ENCODE measurements around the gene CAP2.

Gene CAP2

GRCh38 chr6:17392978-17393891 lies at the start of gene CAP2:
Gene CAP2, plus strand, starts transcription at chr6:17393595. Its CDS starts 27,961 bp downstream, at chr6:17421556.
- Histone ChIP-seq H3K9me3 (no peaks in the 10 kb centered on the region), H3K4me3 (ENCODE audit: low read depth in 1 of 2, low read length in 1 of 2) (peak within 1 kb of the TSS; percentile 10 to 49), H3K27me3 (peaks cover 61% of the 10 kb centered on the region), H3K27ac (no peak within 1 kb of the TSS), H3K4me1 (ENCODE audit: control insufficient read depth in 1 of 2, insufficient read depth in 1 of 2, low read depth in 1 of 2, low read length in 1 of 2) (peaks cover 13% of the 10 kb centered on the region in 2 experiments), H3K36me3 (no peaks in the 10 kb centered on the region)
- TF ChIP-seq, protein P1, sequence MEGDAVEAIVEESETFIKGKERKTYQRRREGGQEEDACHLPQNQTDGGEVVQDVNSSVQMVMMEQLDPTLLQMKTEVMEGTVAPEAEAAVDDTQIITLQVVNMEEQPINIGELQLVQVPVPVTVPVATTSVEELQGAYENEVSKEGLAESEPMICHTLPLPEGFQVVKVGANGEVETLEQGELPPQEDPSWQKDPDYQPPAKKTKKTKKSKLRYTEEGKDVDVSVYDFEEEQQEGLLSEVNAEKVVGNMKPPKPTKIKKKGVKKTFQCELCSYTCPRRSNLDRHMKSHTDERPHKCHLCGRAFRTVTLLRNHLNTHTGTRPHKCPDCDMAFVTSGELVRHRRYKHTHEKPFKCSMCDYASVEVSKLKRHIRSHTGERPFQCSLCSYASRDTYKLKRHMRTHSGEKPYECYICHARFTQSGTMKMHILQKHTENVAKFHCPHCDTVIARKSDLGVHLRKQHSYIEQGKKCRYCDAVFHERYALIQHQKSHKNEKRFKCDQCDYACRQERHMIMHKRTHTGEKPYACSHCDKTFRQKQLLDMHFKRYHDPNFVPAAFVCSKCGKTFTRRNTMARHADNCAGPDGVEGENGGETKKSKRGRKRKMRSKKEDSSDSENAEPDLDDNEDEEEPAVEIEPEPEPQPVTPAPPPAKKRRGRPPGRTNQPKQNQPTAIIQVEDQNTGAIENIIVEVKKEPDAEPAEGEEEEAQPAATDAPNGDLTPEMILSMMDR (IDR thresholded peaks at IDR 0.05), result no peak

GRCh38 chr6:17347012-17347411 lies 46.4 kb upstream of the CAP2 start:
- no peaks in the 10 kb centered on the region for H3K36me3 ChIP-seq
- no peak overlapping the region for H3K27ac ChIP-seq
- H3K4me1 ChIP-seq (ENCODE audit: control insufficient read depth in 1 of 2, insufficient read depth in 1 of 2, low read depth in 1 of 2, low read length in 1 of 2), result no peaks in the 10 kb centered on the region
- peaks cover 10% of the 10 kb centered on the region for H3K27me3 ChIP-seq
- H3K4me3 ChIP-seq (ENCODE audit: low read depth in 1 of 2, low read length in 1 of 2), result no peak overlapping the region
- TF ChIP-seq, protein P1 (IDR thresholded peaks at IDR 0.05), result no peak
- H3K9me3 ChIP-seq, result no peaks in the 10 kb centered on the region

GRCh38 chr6:17349427-17349826 lies 44.0 kb upstream of the CAP2 start:
- Histone ChIP-seq H3K9me3 (no peaks in the 10 kb centered on the region), H3K27me3 (peaks cover 28% of the 10 kb centered on the region), H3K4me1 (ENCODE audit: control insufficient read depth in 1 of 2, insufficient read depth in 1 of 2, low read depth in 1 of 2, low read length in 1 of 2) (no peaks in the 10 kb centered on the region), H3K27ac (no peak overlapping the region), H3K36me3 (no peaks in the 10 kb centered on the region), H3K4me3 (ENCODE audit: low read depth in 1 of 2, low read length in 1 of 2) (no peak overlapping the region)
- TF ChIP-seq, protein P1 (IDR thresholded peaks at IDR 0.05), result no peak

GRCh38 chr6:17352302-17352701 lies 41.1 kb upstream of the CAP2 start:
- H3K9me3 ChIP-seq, result no peaks in the 10 kb centered on the region
- H3K4me3 ChIP-seq (ENCODE audit: low read depth in 1 of 2, low read length in 1 of 2), result no peak overlapping the region
- no peak overlapping the region for H3K27ac ChIP-seq
- no peaks in the 10 kb centered on the region for H3K4me1 ChIP-seq (ENCODE audit: control insufficient read depth in 1 of 2, insufficient read depth in 1 of 2, low read depth in 1 of 2, low read length in 1 of 2)
- TF ChIP-seq, protein P1 (IDR thresholded peaks at IDR 0.05), result no peak
- no peaks in the 10 kb centered on the region for H3K36me3 ChIP-seq
- H3K27me3 ChIP-seq, result peaks cover 26% of the 10 kb centered on the region

DNA sequence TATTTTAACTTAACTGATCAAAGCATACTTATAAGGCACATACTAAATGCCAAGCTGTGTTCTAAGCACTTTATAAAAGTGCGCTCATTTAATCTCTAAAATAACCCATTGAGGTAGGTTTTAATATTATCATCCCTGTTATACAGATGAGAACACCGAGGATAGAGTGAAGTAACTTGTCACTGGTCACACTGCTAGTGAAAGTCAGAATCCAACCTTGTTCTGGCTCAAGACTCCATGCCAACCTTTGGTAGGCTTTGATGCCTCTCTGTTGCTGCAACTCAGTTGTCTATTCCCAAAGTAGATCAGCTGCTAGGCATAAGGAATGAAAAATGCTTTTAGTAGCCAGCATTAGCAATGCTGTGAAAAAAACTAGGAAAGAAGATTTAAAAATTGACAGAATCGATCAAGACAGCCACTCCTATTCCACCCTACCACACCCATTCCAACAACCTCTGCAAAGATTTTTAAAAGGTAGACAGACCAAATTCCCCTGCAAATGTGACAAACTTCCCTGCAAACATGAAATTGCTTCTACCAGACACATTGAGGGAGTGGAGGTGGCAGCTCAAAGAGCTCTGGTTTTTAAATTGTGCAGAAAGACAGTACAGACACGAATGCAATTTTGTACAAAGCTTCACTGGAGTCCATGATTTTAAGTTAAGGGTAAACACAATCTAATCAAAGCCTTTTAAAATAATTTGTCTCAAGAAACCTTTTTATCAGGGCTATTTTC lies 39.8 kb upstream of the CAP2 start:
- Histone ChIP-seq H3K4me1 (ENCODE audit: control insufficient read depth in 1 of 2, insufficient read depth in 1 of 2, low read depth in 1 of 2, low read length in 1 of 2) (no peaks in the 10 kb centered on the region), H3K27ac (no peak overlapping the region), H3K4me3 (ENCODE audit: low read depth in 1 of 2, low read length in 1 of 2) (no peak overlapping the region), H3K27me3 (peaks cover 26% of the 10 kb centered on the region), H3K9me3 (no peaks in the 10 kb centered on the region), H3K36me3 (no peaks in the 10 kb centered on the region)
- TF ChIP-seq, protein P1 (IDR thresholded peaks at IDR 0.05), result no peak

Data from neutrophil (primary cell).